GM20000 (cell line): ENCODE measurements around the gene SYNE2.

ENCODE experiments used
- DNase-seq: peaks from one replicate; pipeline ENCODE4 v3.0.0; 2012; ENCODE audit warnings: low spot score
- TF ChIP-seq, protein P1 (sequence below): IDR thresholded peaks from 2 replicates; pipeline ENCODE4 v1.5.1; 2012; ENCODE audit warnings: mild to moderate bottlenecking, control low read depth; ENCODE audit errors: extremely low read depth, missing control alignments

SYNE2 gene

DNA sequence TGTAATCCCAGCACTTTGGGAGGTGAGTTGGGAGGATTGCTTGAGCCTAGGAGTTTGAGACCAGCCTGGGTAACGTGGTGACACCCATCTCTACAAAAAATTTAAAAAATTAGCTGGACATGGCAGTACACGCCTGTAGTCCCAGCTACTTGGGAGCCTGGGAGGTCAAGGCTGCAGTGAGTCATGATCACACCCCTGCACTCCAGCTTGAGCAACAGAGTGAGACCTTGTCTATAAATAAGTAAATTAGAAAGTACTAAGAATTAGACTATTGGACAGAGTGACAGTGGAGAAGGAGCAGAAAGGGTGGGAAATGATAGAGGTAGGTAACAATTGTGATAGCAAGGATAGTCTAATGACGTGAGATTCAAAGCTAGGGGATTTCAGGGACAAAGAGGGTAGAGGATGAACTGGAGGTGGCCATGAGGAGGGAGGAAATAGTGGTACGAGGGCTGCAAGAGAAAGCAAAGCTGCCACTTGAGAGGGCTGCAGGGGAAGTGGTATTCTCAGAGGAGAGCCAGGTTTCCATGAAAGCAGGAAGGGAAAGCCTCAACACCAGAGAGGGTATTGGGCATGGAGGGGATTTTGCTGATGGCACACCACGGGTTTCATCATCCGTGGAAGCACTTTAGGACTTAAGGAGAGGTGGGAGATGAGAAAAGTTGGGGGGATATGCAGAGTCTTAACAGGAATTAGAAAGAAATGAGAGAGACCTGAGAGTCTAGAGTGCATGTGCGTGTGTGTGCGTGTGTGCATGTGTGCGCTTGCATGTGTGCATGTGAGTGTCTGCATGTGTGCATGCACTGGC lies 85.6 kb downstream of the SYNE2 start:
- DNase-seq = peak; percentile 34
- TF ChIP-seq, protein P1, sequence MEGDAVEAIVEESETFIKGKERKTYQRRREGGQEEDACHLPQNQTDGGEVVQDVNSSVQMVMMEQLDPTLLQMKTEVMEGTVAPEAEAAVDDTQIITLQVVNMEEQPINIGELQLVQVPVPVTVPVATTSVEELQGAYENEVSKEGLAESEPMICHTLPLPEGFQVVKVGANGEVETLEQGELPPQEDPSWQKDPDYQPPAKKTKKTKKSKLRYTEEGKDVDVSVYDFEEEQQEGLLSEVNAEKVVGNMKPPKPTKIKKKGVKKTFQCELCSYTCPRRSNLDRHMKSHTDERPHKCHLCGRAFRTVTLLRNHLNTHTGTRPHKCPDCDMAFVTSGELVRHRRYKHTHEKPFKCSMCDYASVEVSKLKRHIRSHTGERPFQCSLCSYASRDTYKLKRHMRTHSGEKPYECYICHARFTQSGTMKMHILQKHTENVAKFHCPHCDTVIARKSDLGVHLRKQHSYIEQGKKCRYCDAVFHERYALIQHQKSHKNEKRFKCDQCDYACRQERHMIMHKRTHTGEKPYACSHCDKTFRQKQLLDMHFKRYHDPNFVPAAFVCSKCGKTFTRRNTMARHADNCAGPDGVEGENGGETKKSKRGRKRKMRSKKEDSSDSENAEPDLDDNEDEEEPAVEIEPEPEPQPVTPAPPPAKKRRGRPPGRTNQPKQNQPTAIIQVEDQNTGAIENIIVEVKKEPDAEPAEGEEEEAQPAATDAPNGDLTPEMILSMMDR = no peak

DNA sequence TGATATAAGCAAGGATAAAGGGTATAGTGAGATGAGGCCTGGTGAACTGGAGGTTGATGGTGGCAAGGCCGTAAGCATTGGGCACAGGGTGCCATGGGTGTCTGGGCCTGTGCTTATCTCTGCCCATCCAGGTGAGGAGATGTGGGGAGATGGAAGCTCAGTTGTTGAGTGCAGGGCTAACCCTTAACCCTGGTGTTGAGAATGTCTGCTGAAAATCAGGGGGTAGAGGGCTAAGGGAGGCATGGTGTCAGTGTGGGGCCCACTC lies 86.1 kb downstream of the SYNE2 start:
- no peak for DNase-seq
- TF ChIP-seq, protein P1 = no peak

DNA sequence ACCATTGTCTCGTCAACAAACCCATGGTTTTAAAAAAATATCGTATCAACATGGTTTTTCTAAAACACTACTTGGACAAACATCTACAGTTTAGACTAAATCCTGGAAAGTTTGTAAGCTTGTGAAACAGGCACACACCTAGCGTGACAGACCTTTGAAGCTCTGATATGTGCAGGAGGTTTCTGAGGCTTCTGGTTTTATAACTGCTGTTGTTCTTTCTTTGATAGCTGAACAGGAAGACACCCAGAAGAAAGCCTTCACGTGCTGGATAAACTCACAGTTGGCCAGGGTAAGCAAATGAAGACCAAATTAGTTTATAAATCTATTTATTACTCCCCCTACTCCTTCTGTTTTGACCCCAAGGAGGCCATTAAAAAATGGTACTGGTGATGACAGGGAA lies 87.6 kb downstream of the SYNE2 start:
- DNase-seq = no peak
- TF ChIP-seq, protein P1 = no peak

DNA sequence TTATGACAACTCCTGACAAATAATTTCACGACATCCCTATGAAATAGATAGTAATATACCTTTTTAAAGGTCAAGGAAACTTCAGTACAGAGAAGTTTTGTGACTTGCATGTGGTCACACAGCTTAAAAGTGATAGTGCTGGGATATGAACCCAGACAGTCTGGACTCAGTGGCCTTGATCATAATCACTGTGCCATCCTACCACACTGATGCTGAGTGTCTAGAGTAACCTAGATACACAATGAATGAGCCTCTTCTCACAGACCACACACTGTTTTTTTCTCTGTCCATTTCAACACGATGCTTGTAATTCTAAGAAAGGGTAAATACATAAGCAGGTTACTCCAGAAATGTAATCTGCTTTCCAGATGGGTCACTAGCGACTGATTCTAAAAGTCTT lies 88.2 kb downstream of the SYNE2 start:
- no peak for DNase-seq
- TF ChIP-seq, protein P1 = no peak

DNA sequence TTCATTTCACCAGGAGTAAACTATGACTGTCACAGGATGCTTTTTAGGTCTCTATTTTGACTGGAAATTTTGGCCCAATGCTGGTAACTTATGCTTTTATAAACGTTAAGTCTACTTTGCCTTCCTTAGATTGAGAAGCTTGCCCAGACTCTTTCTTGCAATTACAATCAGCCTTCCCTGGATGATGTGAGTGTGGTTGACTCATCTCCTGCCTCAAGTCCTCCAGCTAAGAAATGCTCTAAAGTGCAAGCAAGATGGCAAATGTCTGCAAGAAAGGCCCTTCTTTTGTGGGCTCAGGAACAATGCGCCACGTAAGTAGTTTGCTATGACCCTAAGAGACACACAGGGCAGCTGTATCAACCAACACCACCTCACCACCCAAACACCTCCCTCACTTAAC lies 96.9 kb downstream of the SYNE2 start:
- TF ChIP-seq, protein P1 = no peak
- no peak for DNase-seq

DNA sequence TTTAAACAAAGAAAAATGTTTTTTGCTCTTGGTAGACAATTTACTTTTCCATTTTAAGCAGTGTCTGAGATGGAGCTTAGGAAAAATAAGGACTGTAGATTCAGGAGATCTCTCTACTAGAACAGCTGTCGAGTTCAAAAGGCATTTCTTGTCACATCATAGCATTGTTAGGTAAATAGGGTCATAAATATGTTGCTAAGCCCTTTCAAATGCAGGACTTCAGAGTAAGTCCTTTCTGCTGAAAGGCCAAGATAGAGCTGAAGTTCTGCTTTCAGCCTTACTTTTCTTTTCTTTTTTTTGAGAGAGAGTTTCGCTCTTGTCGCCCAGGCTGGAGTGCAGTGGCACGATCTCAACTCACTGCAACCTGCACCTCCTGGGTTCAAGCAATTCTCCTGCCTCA lies 98.2 kb downstream of the SYNE2 start:
- no peak for DNase-seq
- TF ChIP-seq, protein P1 = no peak

DNA sequence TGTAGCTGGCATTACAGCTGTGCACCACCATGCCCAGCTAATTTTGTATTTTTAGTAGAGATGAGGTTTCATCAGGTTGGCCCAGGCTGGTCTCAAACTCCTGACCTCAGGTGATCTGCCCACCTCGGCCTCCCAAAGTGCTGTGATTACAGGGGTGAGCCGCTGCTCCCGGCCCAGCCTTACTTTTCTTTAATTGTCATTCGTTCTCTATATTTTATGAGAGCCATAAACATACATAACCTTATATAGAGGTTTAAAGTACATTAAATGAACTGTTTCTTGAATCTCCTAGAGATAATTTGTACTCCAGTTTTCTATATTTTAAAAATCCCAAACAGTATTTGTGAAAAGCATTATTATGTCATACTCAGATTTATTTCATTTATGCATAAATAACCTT lies 98.6 kb downstream of the SYNE2 start:
- no peak for DNase-seq
- TF ChIP-seq, protein P1 = no peak
